Neuron (in vitro differentiated cells): ENCODE measurements around the gene LGALS7.
"Not testable (repeated sequence)": the region's sequence is repeated elsewhere in the genome, so short reads cannot be mapped to it uniquely, and the experiment has no call there.

Experiments used
- H2AFZ ChIP-seq: one replicate; pipeline ENCODE4 v1.6.1; 2013; ENCODE audit warnings: low read depth, mild to moderate bottlenecking, inconsistent platforms, low read length, moderate library complexity
- H3K27me3 ChIP-seq: one replicate; pipeline ENCODE4 v1.6.1; 2013; ENCODE audit warnings: low read length; ENCODE audit not compliant: insufficient read depth
- H3K36me3 ChIP-seq: one replicate; pipeline ENCODE4 v1.6.1; 2013; ENCODE audit warnings: low read length; ENCODE audit not compliant: insufficient read depth
- H3K4me1 ChIP-seq: one replicate; pipeline ENCODE4 v1.6.1; 2013; ENCODE audit warnings: low read length; ENCODE audit not compliant: insufficient read depth
- H3K4me3 ChIP-seq: 2 replicates; pipeline ENCODE4 v1.5.1; 2013; ENCODE audit warnings: mild to moderate bottlenecking, low read length, moderate library complexity
- H3K9me3 ChIP-seq: one replicate; pipeline ENCODE4 v1.6.1; 2013; ENCODE audit warnings: low read length

Gene LGALS7

DNA sequence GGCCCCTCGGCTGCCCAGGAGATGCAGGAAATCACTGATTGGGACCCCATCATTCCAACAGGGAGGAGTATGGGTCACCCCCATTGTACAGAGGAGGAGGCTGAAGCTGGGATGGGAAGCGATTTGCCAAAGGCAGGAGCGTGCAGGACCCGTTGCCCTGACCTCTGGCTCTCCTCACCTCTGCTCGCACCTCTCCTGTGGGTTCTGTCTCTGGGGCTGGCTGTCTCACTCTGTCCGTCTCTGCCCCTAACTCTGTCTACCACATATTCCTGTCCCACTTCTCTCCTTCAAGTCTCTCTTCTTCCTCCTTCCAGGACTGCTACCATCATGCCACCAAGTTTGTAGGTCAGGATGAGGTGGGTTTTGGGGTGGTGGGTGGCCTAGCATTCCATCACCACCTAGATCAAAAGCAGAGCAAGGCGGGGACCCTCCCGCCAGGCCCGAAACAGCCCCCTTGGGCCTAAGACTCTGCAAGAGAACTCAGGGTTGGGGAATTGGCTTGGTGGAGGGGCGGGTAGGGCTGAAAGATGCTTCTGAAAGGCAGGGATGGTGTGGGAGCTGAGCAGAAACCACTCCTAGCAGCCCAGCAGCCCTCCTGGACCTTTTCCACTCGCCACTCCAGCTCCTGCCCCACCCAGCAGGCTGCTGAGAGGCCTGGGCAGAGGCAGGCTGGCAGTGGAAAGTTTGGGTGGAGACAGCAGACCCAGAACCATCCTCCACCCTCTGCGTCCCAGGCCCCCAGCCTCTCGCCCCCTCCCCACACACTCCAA is 1.0 kb upstream of the LGALS7 start:
- H3K27me3 ChIP-seq, result no peaks in the 10 kb centered on the region
- H3K4me3 ChIP-seq, result no peak overlapping the region
- no peaks in the 10 kb centered on the region for H3K4me1 ChIP-seq
- peaks cover 2% of the 10 kb centered on the region for H3K9me3 ChIP-seq
- no peak overlapping the region for H2AFZ ChIP-seq
- H3K36me3 ChIP-seq, result no peaks in the 10 kb centered on the region

GRCh38 chr19:38771569-38771968 is 1.7 kb downstream of the LGALS7 start:
- H3K9me3 ChIP-seq, H3K4me1 ChIP-seq, H3K36me3 ChIP-seq, H3K4me3 ChIP-seq, H2AFZ ChIP-seq, H3K27me3 ChIP-seq: not testable (repeated sequence)

GRCh38 chr19:38770949-38771275 is 2.4 kb downstream of the LGALS7 start:
- H3K27me3 ChIP-seq, H3K4me1 ChIP-seq, H3K9me3 ChIP-seq, H3K36me3 ChIP-seq, H3K4me3 ChIP-seq, H2AFZ ChIP-seq: not testable (repeated sequence)

DNA sequence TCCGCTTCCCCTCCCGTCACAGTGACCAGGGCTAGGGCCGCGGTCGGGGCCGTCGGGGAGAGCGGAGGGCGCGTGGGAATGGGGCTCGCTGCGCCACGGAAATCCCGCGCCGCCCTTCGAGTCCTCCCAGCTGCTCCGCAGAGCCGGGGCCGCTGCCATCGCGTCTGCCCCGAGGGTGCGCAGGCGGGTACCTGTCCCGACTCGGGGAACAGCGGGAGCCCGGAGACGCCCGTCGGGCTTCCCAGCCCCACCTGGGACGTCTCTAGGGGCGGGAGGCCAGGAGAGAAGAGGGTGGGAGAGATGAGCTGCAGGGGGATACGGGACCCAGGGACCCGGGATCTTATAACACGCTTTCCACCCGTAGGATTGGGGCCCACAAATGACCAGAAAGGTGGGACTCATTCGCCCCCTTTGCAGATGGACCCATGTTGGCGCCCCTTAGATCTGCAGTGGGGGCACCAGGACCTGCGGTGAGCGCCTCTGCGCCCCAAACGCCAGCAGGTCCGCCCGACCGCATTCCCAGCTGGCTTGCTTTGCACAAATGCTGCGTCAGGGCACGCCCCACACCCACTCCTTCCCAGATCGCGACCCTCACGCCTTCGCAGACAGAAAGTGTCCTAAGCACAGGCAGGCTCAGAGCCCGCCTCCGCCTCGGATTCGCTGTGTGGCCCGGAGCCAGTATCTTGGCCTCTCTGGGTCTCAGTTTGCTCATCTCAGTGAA is 2.9 kb downstream of the LGALS7 start:
- H3K4me1 ChIP-seq, result not testable (repeated sequence)

GRCh38 chr19:38769635-38770211 is 3.6 kb downstream of the LGALS7 start:
- Histone ChIP-seq H3K9me3 (peaks cover 5% of the 10 kb centered on the region), H3K4me1 (no peaks in the 10 kb centered on the region), H3K4me3 (no peak overlapping the region), H3K27me3 (no peaks in the 10 kb centered on the region), H2AFZ (no peak overlapping the region), H3K36me3 (no peaks in the 10 kb centered on the region)

More for the DNA sequence above, 2.9 kb downstream of the LGALS7 start:
- not testable (repeated sequence) for H3K4me3 ChIP-seq, H3K9me3 ChIP-seq, H3K27me3 ChIP-seq, H3K36me3 ChIP-seq, H2AFZ ChIP-seq

DNA sequence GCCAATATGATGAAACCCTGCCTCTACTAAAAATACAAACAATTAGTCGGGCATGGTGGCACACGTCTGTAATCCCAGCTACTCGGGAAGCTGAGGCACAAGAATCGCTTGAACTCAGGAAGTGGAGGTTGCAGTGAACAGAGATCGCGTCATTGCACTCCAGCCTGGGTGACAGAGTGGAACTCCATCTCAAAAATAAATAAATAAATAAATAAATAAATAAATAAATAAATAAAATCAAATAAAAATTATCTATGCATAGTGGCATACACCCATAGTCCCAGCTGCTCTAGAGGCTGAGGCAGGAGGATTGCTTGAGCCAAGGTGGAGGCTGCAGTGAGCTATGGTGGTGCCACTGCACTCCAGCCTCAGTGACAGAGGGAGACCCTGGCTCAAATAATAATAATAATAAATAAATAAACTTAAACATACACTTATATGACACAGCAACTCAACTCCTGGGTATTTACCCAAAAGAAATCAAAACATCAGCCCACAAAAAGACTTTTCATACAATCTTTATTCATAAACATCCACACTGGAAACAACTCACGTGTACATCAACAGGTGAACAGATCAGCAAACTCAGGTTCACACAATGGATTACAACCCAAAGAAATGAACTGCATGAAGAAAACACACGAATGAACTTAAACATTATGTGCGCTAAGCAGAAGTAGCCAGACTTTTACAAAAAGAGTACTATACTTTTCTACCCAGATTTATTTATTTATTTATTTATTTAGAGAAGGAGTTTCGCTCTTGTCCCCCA is 6.9 kb downstream of the LGALS7 start:
- Histone ChIP-seq H3K4me3 (no peak overlapping the region), H3K36me3 (no peaks in the 10 kb centered on the region), H2AFZ (no peak overlapping the region), H3K27me3 (no peaks in the 10 kb centered on the region), H3K4me1 (no peaks in the 10 kb centered on the region), H3K9me3 (peaks cover 5% of the 10 kb centered on the region)

GRCh38 chr19:38765214-38765613 is 8.1 kb downstream of the LGALS7 start:
- no peak overlapping the region for H2AFZ ChIP-seq
- no peaks in the 10 kb centered on the region for H3K36me3 ChIP-seq
- no peaks in the 10 kb centered on the region for H3K27me3 ChIP-seq
- peaks cover 5% of the 10 kb centered on the region for H3K9me3 ChIP-seq
- no peak overlapping the region for H3K4me3 ChIP-seq
- no peaks in the 10 kb centered on the region for H3K4me1 ChIP-seq

DNA sequence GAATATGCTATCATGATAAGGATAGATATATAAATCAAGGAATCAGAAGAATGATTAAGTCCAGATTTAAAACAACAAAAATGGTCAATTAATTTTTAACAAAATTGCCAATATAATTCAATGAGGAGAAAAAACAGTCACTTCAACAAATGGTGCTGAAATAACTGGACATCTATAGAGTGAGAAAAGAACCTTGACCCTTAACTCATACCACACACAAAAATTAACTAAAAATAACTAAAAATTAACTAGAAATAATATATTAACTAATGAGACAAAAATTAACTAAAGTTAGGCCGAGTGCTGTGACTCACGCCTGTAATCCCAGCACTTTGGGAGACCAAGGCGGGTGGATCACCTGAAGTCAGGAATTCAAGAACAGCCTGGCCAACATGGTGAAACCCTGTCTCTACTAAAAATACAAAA is 9.5 kb downstream of the LGALS7 start:
- no peak overlapping the region for H3K4me3 ChIP-seq
- no peak overlapping the region for H2AFZ ChIP-seq
- H3K9me3 ChIP-seq, result peaks cover 2% of the 10 kb centered on the region
- H3K27me3 ChIP-seq, result no peaks in the 10 kb centered on the region
- H3K4me1 ChIP-seq, result no peaks in the 10 kb centered on the region
- H3K36me3 ChIP-seq, result no peaks in the 10 kb centered on the region

- not testable (repeated sequence) for H2AFZ ChIP-seq
These were observed 11.4 kb downstream of the LGALS7 start for GRCh38 chr19:38761884-38762389.

GRCh38 chr19:38760805-38761517 is 12.4 kb downstream of the LGALS7 start:
- H3K4me1 ChIP-seq, H3K36me3 ChIP-seq, H3K27me3 ChIP-seq, H3K4me3 ChIP-seq, H3K9me3 ChIP-seq, H2AFZ ChIP-seq: not testable (repeated sequence)

More at GRCh38 chr19:38761884-38762389, 11.4 kb downstream of the LGALS7 start:
- H3K9me3 ChIP-seq, H3K4me3 ChIP-seq, H3K4me1 ChIP-seq, H3K27me3 ChIP-seq, H3K36me3 ChIP-seq: not testable (repeated sequence)

GRCh38 chr19:38759590-38760003 is 13.7 kb downstream of the LGALS7 start:
- Histone ChIP-seq H3K36me3 (no peaks in the 10 kb centered on the region), H3K9me3 (no peaks in the 10 kb centered on the region), H3K4me3 (no peak overlapping the region)

DNA sequence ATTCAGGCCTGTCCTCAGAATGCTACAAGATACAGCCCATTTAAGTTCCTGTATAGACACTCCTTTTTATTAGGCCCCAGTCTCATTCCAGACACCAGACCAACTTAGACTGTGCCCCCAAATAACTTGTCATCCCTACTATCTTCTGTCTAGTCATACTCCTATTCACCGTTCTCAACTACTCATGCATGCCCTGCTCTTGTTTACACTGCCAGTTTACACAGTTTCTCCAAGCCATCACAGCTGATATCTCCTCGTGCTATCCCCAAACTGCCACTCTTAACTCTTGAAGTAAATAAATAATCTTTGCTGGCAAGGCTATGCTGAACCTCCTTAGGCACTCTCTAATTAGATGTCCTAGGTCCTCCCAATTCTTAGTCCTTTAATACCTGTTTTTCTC is 19.1 kb downstream of the LGALS7 start:
- not testable (repeated sequence) for H3K9me3 ChIP-seq, H3K4me1 ChIP-seq, H2AFZ ChIP-seq, H3K27me3 ChIP-seq, H3K4me3 ChIP-seq, H3K36me3 ChIP-seq

More at GRCh38 chr19:38759590-38760003, 13.7 kb downstream of the LGALS7 start:
- Histone ChIP-seq H3K27me3 (no peaks in the 10 kb centered on the region), H3K4me1 (no peaks in the 10 kb centered on the region), H2AFZ (no peak overlapping the region)
